Thyroid gland (tissue), 4 donors: Measurements from ENCODE around the gene ALG11. TPM values are rescaled to one million over a fixed set of nuclear protein-coding genes. Genes with fewer than 3 reads are reported as not detected.

Source experiments
- DNase-seq, 2 donors: peaks; one replicate each; pipeline ENCODE4 v3.0.0-alpha.2; 2019
- H3K27ac ChIP-seq, 3 donors: fragments of 200-600 bp; sonication (generic); 1 replicate in 2 of 3; 2 replicates in 1 of 3; pipeline ENCODE4 v1.5.1; 2016 to 2019; ENCODE audit warnings: mild to moderate bottlenecking in 1 of 3, moderate library complexity in 1 of 3
- H3K27me3 ChIP-seq: fragments of 200-600 bp; sonication (generic); one replicate; pipeline ENCODE4 v1.5.1; 2019
- H3K36me3 ChIP-seq, 2 donors: fragments of 200-600 bp; sonication (generic); one replicate each; pipeline ENCODE4 v1.5.1; 2016 to 2019
- H3K4me1 ChIP-seq, 2 donors: fragments of 200-600 bp; sonication (generic); one replicate each; pipeline ENCODE4 v1.5.1; 2017 to 2019
- H3K4me3 ChIP-seq, 3 donors: fragments of 200-600 bp; sonication (generic); replicated peaks in 1 of 3; 1 replicate in 2 of 3; 2 replicates in 1 of 3; pipeline ENCODE4 v1.5.1; 2016; ENCODE audit warnings: mild to moderate bottlenecking in 1 of 3
- H3K9me3 ChIP-seq: fragments of 200-600 bp; sonication (generic); one replicate; pipeline ENCODE4 v1.5.1; 2017
- CTCF ChIP-seq, 6 experiments: fragments of 200-600 bp in 3 of 6; fragments of 450-650 bp in 3 of 6; sonication (generic) in 3 of 6; IDR thresholded peaks; one replicate each; pipeline ENCODE4 v1.5.1; 2016 to 2019; ENCODE audit warnings: antibody characterized with exemption in 6 of 6, mild to moderate bottlenecking in 2 of 6, inconsistent platforms in 1 of 6, moderate library complexity in 1 of 6
- POLR2A ChIP-seq, 2 donors: fragments of 450-650 bp; IDR thresholded peaks; one replicate each; pipeline ENCODE4 v1.6.1; 2017; ENCODE audit warnings: antibody characterized with exemption in 2 of 2, mild to moderate bottlenecking in 2 of 2, moderate library complexity in 1 of 2
- WGBS, 2 donors: methylation state at CpG; one replicate each; pipeline ENCODE4 v1.1.5; 2017; 5-methylcytosine and 5-hydroxymethylcytosine counted together
- intact Hi-C: fragments of 100-400 bp; cut with DNase I; formaldehyde crosslinking; loops from one replicate; pipeline ENCODE4 v1.15.1; 2023
- total RNA-seq, 4 donors: library from RNA; depleted of rRNA; stranded (reverse); fragments of >200 nt; gene quantifications; one replicate each; pipeline ENCODE4 v1.2.3, GENCODE V29; 2016

Gene ALG11
- total RNA-seq, 4 donors from 2014 or later, result 23.4 to 42.1 (median 39.0) TPM

- TF ChIP-seq POLR2A (IDR thresholded peaks at IDR 0.05) (no peak), CTCF (IDR thresholded peaks at IDR 0.05) (no peak)
- intact Hi-C loops, result no loop called here
- no peak for DNase-seq
These were observed 40.4 kb upstream of the ALG11 start for GRCh38 chr13:51971520-51972426.

GRCh38 chr13:51974482-51974881, 37.7 kb upstream of the ALG11 start:
- Histone ChIP-seq H3K9me3 (no peaks in the 10 kb centered on the region), H3K27ac (no peak overlapping the region), H3K4me3 (no peak overlapping the region), H3K4me1 (no peaks in the 10 kb centered on the region), H3K36me3 (no peaks in the 10 kb centered on the region), H3K27me3 (no peaks in the 10 kb centered on the region)
- TF ChIP-seq CTCF (IDR thresholded peaks at IDR 0.05) (no peak), POLR2A (IDR thresholded peaks at IDR 0.05) (no peak)
- intact Hi-C loops, result no loop called here
- WGBS, 2 donors, result 92 to 97% methylated on average over 6 of the region's 6 CpGs
- no peak for DNase-seq

More at GRCh38 chr13:51971520-51972426, 40.4 kb upstream of the ALG11 start:
- Histone ChIP-seq H3K36me3 (no peaks in the 10 kb centered on the region), H3K4me1 (no peaks in the 10 kb centered on the region), H3K27ac (no peak overlapping the region), H3K9me3 (no peaks in the 10 kb centered on the region), H3K27me3 (no peaks in the 10 kb centered on the region), H3K4me3 (no peak overlapping the region)
- WGBS, 2 donors, result 96% methylated on average over 14 to 15 of the region's 15 CpGs

- intact Hi-C loops, result no loop called here
- 48 to 71% methylated on average over 1 of the region's 1 CpG for WGBS, 2 donors
These were observed 35.8 kb upstream of the ALG11 start for GRCh38 chr13:51976423-51976822.

GRCh38 chr13:51976890-51977289, 35.3 kb upstream of the ALG11 start:
- Histone ChIP-seq H3K9me3 (no peaks in the 10 kb centered on the region), H3K36me3 (no peaks in the 10 kb centered on the region), H3K4me1 (no peaks in the 10 kb centered on the region), H3K4me3 (no peak overlapping the region), H3K27me3 (no peaks in the 10 kb centered on the region), H3K27ac (no peak overlapping the region)
- no peak for DNase-seq
- intact Hi-C loops, result no loop called here
- no peak for TF ChIP-seq CTCF (IDR thresholded peaks at IDR 0.05)
- no peak for TF ChIP-seq POLR2A (IDR thresholded peaks at IDR 0.05)
- 93 to 96% methylated on average over 5 of the region's 5 CpGs for WGBS, 2 donors

More at GRCh38 chr13:51976423-51976822, 35.8 kb upstream of the ALG11 start:
- no peaks in the 10 kb centered on the region for H3K4me1 ChIP-seq
- H3K4me3 ChIP-seq, result no peak overlapping the region
- TF ChIP-seq CTCF (IDR thresholded peaks at IDR 0.05), result no peak
- TF ChIP-seq POLR2A (IDR thresholded peaks at IDR 0.05), result no peak
- H3K27me3 ChIP-seq, result no peaks in the 10 kb centered on the region
- no peaks in the 10 kb centered on the region for H3K36me3 ChIP-seq
- no peak overlapping the region for H3K27ac ChIP-seq
- no peak for DNase-seq
- no peaks in the 10 kb centered on the region for H3K9me3 ChIP-seq

GRCh38 chr13:51977625-51978024, 34.6 kb upstream of the ALG11 start:
- no peak for TF ChIP-seq CTCF (IDR thresholded peaks at IDR 0.05)
- no peak for TF ChIP-seq POLR2A (IDR thresholded peaks at IDR 0.05)
- DNase-seq, result no peak
- no peaks in the 10 kb centered on the region for H3K27me3 ChIP-seq
- no peaks in the 10 kb centered on the region for H3K9me3 ChIP-seq
- intact Hi-C loops, result no loop called here
- H3K4me3 ChIP-seq, result no peak overlapping the region
- H3K27ac ChIP-seq, result no peak overlapping the region
- 96 to 98% methylated on average over 5 of the region's 5 CpGs for WGBS, 2 donors
- H3K4me1 ChIP-seq, result no peaks in the 10 kb centered on the region
- no peaks in the 10 kb centered on the region for H3K36me3 ChIP-seq
